Parathyroid adenoma (tissue), 2 donors: ENCODE data around the gene IL1RAPL1.

Source experiments
- H2AFZ ChIP-seq: fragments of 300-600 bp; sonication (generic); one replicate; pipeline ENCODE4 v1.7.0; 2017; ENCODE audit warnings: antibody characterized with exemption, mild to moderate bottlenecking
- H3K27ac ChIP-seq: fragments of 300-600 bp; sonication (generic); one replicate; pipeline ENCODE4 v1.7.0; 2017
- H3K27me3 ChIP-seq: fragments of 300-600 bp; sonication (generic); one replicate; pipeline ENCODE4 v1.7.0; 2017; ENCODE audit warnings: low read length; ENCODE audit not compliant: control insufficient read depth, insufficient read depth
- H3K36me3 ChIP-seq: fragments of 300-600 bp; sonication (generic); one replicate; pipeline ENCODE4 v1.7.0; 2017; ENCODE audit warnings: low read length; ENCODE audit not compliant: control insufficient read depth, insufficient read depth
- H3K4me1 ChIP-seq: fragments of 300-600 bp; sonication (generic); one replicate; pipeline ENCODE4 v1.7.0; 2017; ENCODE audit warnings: control low read depth
- H3K4me2 ChIP-seq: fragments of 300-600 bp; sonication (generic); one replicate; pipeline ENCODE4 v1.7.0; 2017; ENCODE audit warnings: low read length
- H3K4me3 ChIP-seq: fragments of 300-600 bp; sonication (generic); one replicate; pipeline ENCODE4 v1.7.0; 2017; ENCODE audit warnings: low read depth, low read length
- H3K79me2 ChIP-seq: fragments of 300-600 bp; sonication (generic); one replicate; pipeline ENCODE4 v1.7.0; 2017; ENCODE audit warnings: control low read depth
- H3K9ac ChIP-seq: fragments of 300-600 bp; sonication (generic); one replicate; pipeline ENCODE4 v1.7.0; 2017; ENCODE audit warnings: mild to moderate bottlenecking
- H3K9me3 ChIP-seq: fragments of 300-600 bp; sonication (generic); one replicate; pipeline ENCODE4 v1.7.0; 2017; ENCODE audit warnings: low read length; ENCODE audit not compliant: control insufficient read depth
- CTCF ChIP-seq: fragments of 300-600 bp; sonication (generic); IDR thresholded peaks from one replicate; pipeline ENCODE4 v1.7.0; 2017; ENCODE audit warnings: antibody characterized with exemption, mild to moderate bottlenecking
- donor health status: primary hyperparathyroidism.

The IL1RAPL1 gene

GRCh38 chrX:29490606-29491005 is 903.4 kb downstream of the IL1RAPL1 start:
- Histone ChIP-seq H3K9ac (no peak overlapping the region), H3K4me2 (no peak overlapping the region), H3K4me1 (no peaks in the 10 kb centered on the region), H3K36me3 (no peaks in the 10 kb centered on the region), H3K27ac (no peak overlapping the region), H3K4me3 (no peak overlapping the region), H3K9me3 (no peaks in the 10 kb centered on the region), H3K27me3 (no peaks in the 10 kb centered on the region), H3K79me2 (no peaks in the 10 kb centered on the region), H2AFZ (no peak overlapping the region)
- no peak for TF ChIP-seq CTCF

GRCh38 chrX:29491659-29492058 is 904.4 kb downstream of the IL1RAPL1 start:
- Histone ChIP-seq H3K4me2 (no peak overlapping the region), H3K27ac (no peak overlapping the region), H3K9ac (no peak overlapping the region), H3K9me3 (no peaks in the 10 kb centered on the region), H2AFZ (no peak overlapping the region), H3K27me3 (no peaks in the 10 kb centered on the region), H3K4me3 (no peak overlapping the region), H3K36me3 (no peaks in the 10 kb centered on the region), H3K79me2 (no peaks in the 10 kb centered on the region), H3K4me1 (no peaks in the 10 kb centered on the region)
- TF ChIP-seq CTCF, result no peak

GRCh38 chrX:29496636-29497180 is 909.5 kb downstream of the IL1RAPL1 start:
- Histone ChIP-seq H3K4me3 (no peak overlapping the region), H3K36me3 (no peaks in the 10 kb centered on the region), H3K9me3 (no peaks in the 10 kb centered on the region), H3K4me1 (no peaks in the 10 kb centered on the region), H3K27me3 (no peaks in the 10 kb centered on the region), H3K27ac (no peak overlapping the region), H3K4me2 (no peak overlapping the region), H3K9ac (no peak overlapping the region), H3K79me2 (no peaks in the 10 kb centered on the region), H2AFZ (no peak overlapping the region)
- no peak for TF ChIP-seq CTCF

- Histone ChIP-seq H3K27me3 (no peaks in the 10 kb centered on the region), H3K9me3 (no peaks in the 10 kb centered on the region), H3K4me3 (no peak overlapping the region), H3K9ac (no peak overlapping the region), H2AFZ (no peak overlapping the region), H3K79me2 (no peaks in the 10 kb centered on the region), H3K4me2 (no peak overlapping the region), H3K36me3 (no peaks in the 10 kb centered on the region), H3K27ac (no peak overlapping the region), H3K4me1 (no peaks in the 10 kb centered on the region)
- no peak for TF ChIP-seq CTCF
Observed at GRCh38 chrX:29506729-29507128, 919.5 kb downstream of the IL1RAPL1 start.

- Histone ChIP-seq H3K27me3 (no peaks in the 10 kb centered on the region), H3K4me3 (no peak overlapping the region)
- TF ChIP-seq CTCF, result no peak
Observed at GRCh38 chrX:29518100-29518499, 930.9 kb downstream of the IL1RAPL1 start.

More at GRCh38 chrX:29518100-29518499, 930.9 kb downstream of the IL1RAPL1 start:
- H3K9me3 ChIP-seq, result no peaks in the 10 kb centered on the region
- H3K4me1 ChIP-seq, result no peaks in the 10 kb centered on the region
- no peak overlapping the region for H3K27ac ChIP-seq
- no peaks in the 10 kb centered on the region for H3K36me3 ChIP-seq
- no peaks in the 10 kb centered on the region for H3K79me2 ChIP-seq
- no peak overlapping the region for H3K4me2 ChIP-seq
- no peak overlapping the region for H2AFZ ChIP-seq
- no peak overlapping the region for H3K9ac ChIP-seq
